Activated naive CD8-positive, alpha-beta T cell treated with anti-CD3 and anti-CD28 coated beads, Interleukin-2, amount 50 U/mL, for 24 hours (primary cell): ENCODE results near the gene NLRP4.
"Not testable (repeated sequence)": the region's sequence is repeated elsewhere in the genome, so short reads cannot be mapped to it uniquely, and the experiment has no call there.

Experiments used
- ATAC-seq: fragments of 150-1000 bp; cut with Tn5 transposase; one replicate; pipeline ENCODE4 v1.10.0; 2021
- DNase-seq: peaks from one replicate; pipeline ENCODE4 v3.0.0; 2021
- H3K27ac Mint-ChIP-seq: one replicate; pipeline ENCODE4 v1.8.0; 2021; ENCODE audit warnings: mild to moderate bottlenecking, mixed read lengths
- H3K27me3 Mint-ChIP-seq: one replicate; pipeline ENCODE4 v1.8.0; 2021; ENCODE audit warnings: mixed read lengths
- H3K36me3 Mint-ChIP-seq: one replicate; pipeline ENCODE4 v1.8.0; 2021; ENCODE audit warnings: low read depth, mixed read lengths
- H3K4me1 Mint-ChIP-seq: one replicate; pipeline ENCODE4 v1.8.0; 2021; ENCODE audit warnings: mixed read lengths
- H3K4me3 Mint-ChIP-seq: one replicate; pipeline ENCODE4 v1.8.0; 2021; ENCODE audit warnings: mild to moderate bottlenecking, moderate library complexity, mixed read lengths
- H3K9me3 Mint-ChIP-seq: one replicate; pipeline ENCODE4 v1.8.0; 2021; ENCODE audit warnings: mixed read lengths

The NLRP4 gene

DNA sequence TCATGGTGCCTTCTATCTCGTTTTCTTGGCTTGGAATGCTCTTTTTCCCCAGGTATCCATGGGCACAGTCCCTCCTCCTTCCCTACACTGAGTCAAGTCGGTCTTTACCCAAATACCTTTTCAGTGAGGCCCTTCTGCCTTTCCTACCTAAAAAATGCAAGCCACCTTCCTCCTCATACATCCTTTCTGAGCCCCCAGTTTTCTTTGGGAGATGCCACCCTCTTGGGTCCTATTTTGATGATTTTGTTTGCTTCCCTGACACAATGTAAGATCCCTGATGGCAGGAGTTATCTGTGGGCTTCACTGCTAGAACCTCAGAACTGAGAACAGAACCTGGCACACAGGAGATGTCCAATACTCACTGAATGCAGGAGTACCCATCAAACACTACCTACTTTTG lies 73.5 kb downstream of the NLRP4 start:
- no peak overlapping the region for H3K4me3 Mint-ChIP-seq
- H3K9me3 Mint-ChIP-seq = peaks cover 3% of the 10 kb centered on the region
- DNase-seq (no peak), ATAC-seq (no peak)
- no peak overlapping the region for H3K27ac Mint-ChIP-seq
- H3K36me3 Mint-ChIP-seq = peaks cover 1% of the 10 kb centered on the region
- no peaks in the 10 kb centered on the region for H3K4me1 Mint-ChIP-seq
- peaks cover 3% of the 10 kb centered on the region for H3K27me3 Mint-ChIP-seq

DNA sequence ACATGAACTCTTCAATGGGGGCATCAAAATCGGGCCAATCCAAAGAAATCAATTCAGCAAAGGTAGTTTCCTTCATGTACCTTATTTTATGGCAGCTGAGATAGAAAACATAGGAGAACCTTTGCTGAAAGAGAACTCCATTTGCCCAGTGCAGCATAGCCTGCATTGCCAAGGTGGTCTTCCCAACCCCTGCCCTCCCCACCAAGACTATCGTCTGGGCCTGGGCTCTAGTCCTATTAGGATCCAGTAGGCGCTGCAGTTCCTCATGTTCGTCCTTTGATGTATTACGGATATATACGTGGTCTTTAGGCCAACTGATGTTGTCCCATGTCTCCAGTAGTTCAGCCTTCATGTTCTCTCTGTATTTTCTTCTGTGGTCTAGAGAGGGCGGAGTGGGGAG lies 76.6 kb downstream of the NLRP4 start:
- no peaks in the 10 kb centered on the region for H3K4me1 Mint-ChIP-seq
- peaks cover 10% of the 10 kb centered on the region for H3K9me3 Mint-ChIP-seq
- H3K4me3 Mint-ChIP-seq = no peak overlapping the region
- H3K27ac Mint-ChIP-seq = no peak overlapping the region
- DNase-seq (no peak), ATAC-seq (no peak)
- peaks cover 1% of the 10 kb centered on the region for H3K36me3 Mint-ChIP-seq
- peaks cover 5% of the 10 kb centered on the region for H3K27me3 Mint-ChIP-seq

DNA sequence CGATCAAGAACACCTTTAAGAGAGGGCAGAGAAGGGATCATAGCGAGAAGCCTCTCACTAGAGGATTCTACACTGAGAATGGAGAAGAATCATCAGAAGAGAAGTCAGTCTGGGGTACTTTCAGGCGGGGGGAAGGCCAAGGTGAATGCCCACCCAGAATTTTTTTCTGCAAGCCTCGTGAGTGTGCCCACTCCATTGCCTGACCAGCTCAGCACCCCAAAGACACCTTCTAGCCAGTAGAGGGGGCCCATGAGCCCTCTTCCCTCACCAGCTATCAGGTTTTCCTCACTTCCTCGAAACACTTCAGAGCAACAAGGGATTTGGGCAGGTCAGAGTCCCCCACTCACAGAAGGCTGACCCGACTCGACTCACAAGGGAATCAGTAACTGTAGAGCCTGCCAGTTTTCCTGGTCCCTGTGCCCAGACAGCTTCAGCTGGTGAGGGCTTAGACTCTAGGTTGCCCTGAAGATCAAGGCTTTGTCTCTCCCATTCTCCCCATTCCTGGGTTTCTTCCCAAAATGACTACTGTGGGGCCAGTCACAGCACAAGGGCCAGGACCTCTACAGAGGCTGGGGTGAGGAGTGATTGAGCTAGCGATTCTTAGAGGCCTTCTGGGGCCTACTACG lies 77.4 kb downstream of the NLRP4 start:
- no peak overlapping the region for H3K27ac Mint-ChIP-seq
- no peaks in the 10 kb centered on the region for H3K4me1 Mint-ChIP-seq
- no peak overlapping the region for H3K4me3 Mint-ChIP-seq
- ATAC-seq (no peak), DNase-seq (no peak)
- peaks cover 1% of the 10 kb centered on the region for H3K36me3 Mint-ChIP-seq
- peaks cover 18% of the 10 kb centered on the region for H3K9me3 Mint-ChIP-seq
- H3K27me3 Mint-ChIP-seq = peaks cover 5% of the 10 kb centered on the region

- H3K4me3 Mint-ChIP-seq = no peak overlapping the region
- peaks cover 2% of the 10 kb centered on the region for H3K36me3 Mint-ChIP-seq
- H3K9me3 Mint-ChIP-seq = peaks cover 36% of the 10 kb centered on the region
- DNase-seq = no peak
- H3K4me1 Mint-ChIP-seq = no peaks in the 10 kb centered on the region
- H3K27me3 Mint-ChIP-seq = no peaks in the 10 kb centered on the region
- H3K27ac Mint-ChIP-seq = no peak overlapping the region
- ATAC-seq = no peak
Measured at GRCh38 chr19:55923556-55923955, 87.2 kb downstream of the NLRP4 start.

DNA sequence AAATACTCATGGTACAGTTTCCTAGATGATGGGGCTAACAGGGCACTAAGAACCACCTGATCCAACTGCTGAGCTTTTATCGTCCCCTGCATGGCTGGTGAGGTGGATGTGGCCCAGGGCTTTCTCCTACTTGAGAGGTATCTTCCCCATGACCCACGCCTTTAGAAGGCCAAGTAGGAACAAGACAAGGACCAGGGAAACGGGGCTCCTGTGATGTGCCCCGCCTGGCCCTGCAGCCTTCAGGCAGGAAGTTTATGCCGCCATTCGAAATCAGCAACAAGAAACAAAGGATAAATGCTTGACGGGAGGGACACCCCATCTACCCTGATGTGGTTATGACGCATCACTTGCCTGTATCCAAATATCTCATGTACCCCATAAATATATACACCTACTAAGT lies 91.7 kb downstream of the NLRP4 start:
- ATAC-seq (no peak), DNase-seq (no peak)
- H3K27ac Mint-ChIP-seq = no peak overlapping the region
- no peak overlapping the region for H3K4me3 Mint-ChIP-seq
- H3K9me3 Mint-ChIP-seq = peaks cover 21% of the 10 kb centered on the region
- no peaks in the 10 kb centered on the region for H3K4me1 Mint-ChIP-seq
- H3K36me3 Mint-ChIP-seq = no peaks in the 10 kb centered on the region
- peaks cover 1% of the 10 kb centered on the region for H3K27me3 Mint-ChIP-seq

DNA sequence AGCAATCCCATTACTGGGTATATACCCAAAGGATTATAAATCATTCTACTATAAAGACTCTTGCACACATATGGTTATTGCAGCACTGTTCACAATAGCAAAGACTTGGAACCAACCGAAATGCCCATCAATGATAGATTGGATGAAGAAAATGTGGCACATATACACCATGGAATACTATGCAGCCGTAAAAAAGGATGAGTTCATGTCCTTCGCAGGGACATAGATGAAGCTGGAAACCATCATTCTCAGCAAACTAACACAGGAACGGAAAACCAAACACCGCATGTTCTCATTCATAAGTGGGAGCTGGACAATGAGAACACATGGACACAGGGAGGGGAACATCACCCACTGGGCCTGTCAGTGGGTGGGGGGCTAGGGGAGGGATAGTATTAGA lies 92.9 kb downstream of the NLRP4 start:
- not testable (repeated sequence) for H3K4me1 Mint-ChIP-seq, H3K27ac Mint-ChIP-seq, H3K36me3 Mint-ChIP-seq, DNase-seq, H3K4me3 Mint-ChIP-seq, ATAC-seq, H3K27me3 Mint-ChIP-seq
- peaks cover 20% of the 10 kb centered on the region for H3K9me3 Mint-ChIP-seq

GRCh38 chr19:55930996-55931515 lies 94.7 kb downstream of the NLRP4 start:
- Mint-ChIP-seq H3K36me3 (no peaks in the 10 kb centered on the region), H3K27me3 (peaks cover 1% of the 10 kb centered on the region), H3K4me1 (no peaks in the 10 kb centered on the region), H3K9me3 (peaks cover 19% of the 10 kb centered on the region), H3K27ac (no peak overlapping the region), H3K4me3 (no peak overlapping the region)
- ATAC-seq (no peak), DNase-seq (no peak)
